ENCODE measurements around the gene TNS2. TPM values are rescaled to one million over a fixed set of nuclear protein-coding genes. Genes with fewer than 3 reads are reported as not detected.
A peak's percentile ranks its signal among the peaks of the same experiment; 100 is the strongest.

TNS2 gene
- total and polyA plus RNA-seq, 9 of the 15 experiments (the other 6 are each of a cell fraction or from before 2014, with no cell fraction given) = 0.28 to 3.1 (median 1.2) TPM; not detected in 1

DNA sequence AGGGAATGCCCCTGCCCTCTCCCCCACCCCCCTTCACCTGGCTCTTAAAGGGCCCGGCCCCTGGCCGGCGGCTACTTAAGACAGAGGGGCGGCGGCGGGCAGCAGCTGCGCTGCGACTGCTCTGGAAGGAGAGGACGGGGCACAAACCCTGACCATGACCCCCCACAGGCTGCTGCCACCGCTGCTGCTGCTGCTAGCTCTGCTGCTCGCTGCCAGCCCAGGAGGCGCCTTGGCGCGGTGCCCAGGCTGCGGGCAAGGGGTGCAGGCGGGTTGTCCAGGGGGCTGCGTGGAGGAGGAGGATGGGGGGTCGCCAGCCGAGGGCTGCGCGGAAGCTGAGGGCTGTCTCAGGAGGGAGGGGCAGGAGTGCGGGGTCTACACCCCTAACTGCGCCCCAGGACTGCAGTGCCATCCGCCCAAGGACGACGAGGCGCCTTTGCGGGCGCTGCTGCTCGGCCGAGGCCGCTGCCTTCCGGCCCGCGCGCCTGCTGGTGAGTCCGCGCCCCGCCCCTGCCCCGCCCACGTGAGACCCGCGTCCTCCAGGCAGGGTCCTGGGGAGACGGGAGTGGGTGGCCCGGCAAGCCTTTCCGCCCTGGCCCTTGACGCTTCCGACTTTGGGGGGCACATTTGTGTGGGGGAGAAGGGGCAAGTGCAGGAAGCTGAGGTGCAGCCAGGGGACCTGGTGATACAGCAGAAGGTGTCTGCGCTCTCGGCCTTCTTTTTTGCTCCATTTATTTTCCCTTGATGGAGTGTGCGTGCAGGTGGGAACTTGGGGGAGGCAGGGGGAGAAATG, 47.9 kb downstream of the TNS2 start, which contains the start of gene IGFBP6 (continued):
- TF ChIP-seq TAF1 (IDR thresholded peaks at IDR 0.05; ENCODE audit: control insufficient read depth, extremely low read depth, insufficient read depth, low read length, severe bottlenecking) = no peak
- TF ChIP-seq, protein P1, sequence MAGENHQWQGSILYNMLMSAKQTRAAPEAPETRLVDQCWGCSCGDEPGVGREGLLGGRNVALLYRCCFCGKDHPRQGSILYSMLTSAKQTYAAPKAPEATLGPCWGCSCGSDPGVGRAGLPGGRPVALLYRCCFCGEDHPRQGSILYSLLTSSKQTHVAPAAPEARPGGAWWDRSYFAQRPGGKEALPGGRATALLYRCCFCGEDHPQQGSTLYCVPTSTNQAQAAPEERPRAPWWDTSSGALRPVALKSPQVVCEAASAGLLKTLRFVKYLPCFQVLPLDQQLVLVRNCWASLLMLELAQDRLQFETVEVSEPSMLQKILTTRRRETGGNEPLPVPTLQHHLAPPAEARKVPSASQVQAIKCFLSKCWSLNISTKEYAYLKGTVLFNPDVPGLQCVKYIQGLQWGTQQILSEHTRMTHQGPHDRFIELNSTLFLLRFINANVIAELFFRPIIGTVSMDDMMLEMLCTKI (IDR thresholded peaks at IDR 0.05; ENCODE audit: partially characterized antibody) = no peak
- TF ChIP-seq, protein P2, sequence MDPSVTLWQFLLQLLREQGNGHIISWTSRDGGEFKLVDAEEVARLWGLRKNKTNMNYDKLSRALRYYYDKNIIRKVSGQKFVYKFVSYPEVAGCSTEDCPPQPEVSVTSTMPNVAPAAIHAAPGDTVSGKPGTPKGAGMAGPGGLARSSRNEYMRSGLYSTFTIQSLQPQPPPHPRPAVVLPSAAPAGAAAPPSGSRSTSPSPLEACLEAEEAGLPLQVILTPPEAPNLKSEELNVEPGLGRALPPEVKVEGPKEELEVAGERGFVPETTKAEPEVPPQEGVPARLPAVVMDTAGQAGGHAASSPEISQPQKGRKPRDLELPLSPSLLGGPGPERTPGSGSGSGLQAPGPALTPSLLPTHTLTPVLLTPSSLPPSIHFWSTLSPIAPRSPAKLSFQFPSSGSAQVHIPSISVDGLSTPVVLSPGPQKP (CRISPR knock-in tag; IDR thresholded peaks at IDR 0.05) = no peak
- no peak for TF ChIP-seq DIDO1 (tag; IDR thresholded peaks at IDR 0.05; ENCODE audit: low read depth)
- no peak for TF ChIP-seq RBM14 (IDR thresholded peaks at IDR 0.05; ENCODE audit: borderline replicate concordance, insufficient read depth, low read depth, low read length)
- TF ChIP-seq NFIX (CRISPR knock-in tag; IDR thresholded peaks at IDR 0.05; ENCODE audit: low read depth) = no peak
- TF ChIP-seq CEBPB (tag; IDR thresholded peaks at IDR 0.05) = no peak
- no peak for TF ChIP-seq TCF7L2 (IDR thresholded peaks at IDR 0.05; ENCODE audit: low read depth, low read length)
- TF ChIP-seq, protein P3, sequence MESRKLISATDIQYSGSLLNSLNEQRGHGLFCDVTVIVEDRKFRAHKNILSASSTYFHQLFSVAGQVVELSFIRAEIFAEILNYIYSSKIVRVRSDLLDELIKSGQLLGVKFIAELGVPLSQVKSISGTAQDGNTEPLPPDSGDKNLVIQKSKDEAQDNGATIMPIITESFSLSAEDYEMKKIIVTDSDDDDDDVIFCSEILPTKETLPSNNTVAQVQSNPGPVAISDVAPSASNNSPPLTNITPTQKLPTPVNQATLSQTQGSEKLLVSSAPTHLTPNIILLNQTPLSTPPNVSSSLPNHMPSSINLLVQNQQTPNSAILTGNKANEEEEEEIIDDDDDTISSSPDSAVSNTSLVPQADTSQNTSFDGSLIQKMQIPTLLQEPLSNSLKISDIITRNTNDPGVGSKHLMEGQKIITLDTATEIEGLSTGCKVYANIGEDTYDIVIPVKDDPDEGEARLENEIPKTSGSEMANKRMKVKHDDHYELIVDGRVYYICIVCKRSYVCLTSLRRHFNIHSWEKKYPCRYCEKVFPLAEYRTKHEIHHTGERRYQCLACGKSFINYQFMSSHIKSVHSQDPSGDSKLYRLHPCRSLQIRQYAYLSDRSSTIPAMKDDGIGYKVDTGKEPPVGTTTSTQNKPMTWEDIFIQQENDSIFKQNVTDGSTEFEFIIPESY (CRISPR knock-in tag; IDR thresholded peaks at IDR 0.05) = no peak
- TF ChIP-seq E2F3 (CRISPR knock-in tag; IDR thresholded peaks at IDR 0.05) = 0 out of 2 replicates have a peak, but pooled peaks have one; percentile 36
- TF ChIP-seq NFIC (IDR thresholded peaks at IDR 0.05) = peak; percentile 83
- no peak for TF ChIP-seq NFRKB (IDR thresholded peaks at IDR 0.05; ENCODE audit: low read depth)
- no peak for TF ChIP-seq PCBP2 (IDR thresholded peaks at IDR 0.05; ENCODE audit: low read depth, low read length, poor library complexity, severe bottlenecking)
- peak; percentile 31 for TF ChIP-seq KDM5B (IDR thresholded peaks at IDR 0.05; ENCODE audit: insufficient replicate concordance, low read depth, low read length)
- TF ChIP-seq ZNF766 (CRISPR knock-in tag; conservative IDR thresholded peaks at IDR 0.05) = no peak
- no peak for TF ChIP-seq FOXK1 (CRISPR knock-in tag; IDR thresholded peaks at IDR 0.05; ENCODE audit: borderline replicate concordance)
- no peak for TF ChIP-seq ARID2 (IDR thresholded peaks at IDR 0.05)
- TF ChIP-seq, protein P4, sequence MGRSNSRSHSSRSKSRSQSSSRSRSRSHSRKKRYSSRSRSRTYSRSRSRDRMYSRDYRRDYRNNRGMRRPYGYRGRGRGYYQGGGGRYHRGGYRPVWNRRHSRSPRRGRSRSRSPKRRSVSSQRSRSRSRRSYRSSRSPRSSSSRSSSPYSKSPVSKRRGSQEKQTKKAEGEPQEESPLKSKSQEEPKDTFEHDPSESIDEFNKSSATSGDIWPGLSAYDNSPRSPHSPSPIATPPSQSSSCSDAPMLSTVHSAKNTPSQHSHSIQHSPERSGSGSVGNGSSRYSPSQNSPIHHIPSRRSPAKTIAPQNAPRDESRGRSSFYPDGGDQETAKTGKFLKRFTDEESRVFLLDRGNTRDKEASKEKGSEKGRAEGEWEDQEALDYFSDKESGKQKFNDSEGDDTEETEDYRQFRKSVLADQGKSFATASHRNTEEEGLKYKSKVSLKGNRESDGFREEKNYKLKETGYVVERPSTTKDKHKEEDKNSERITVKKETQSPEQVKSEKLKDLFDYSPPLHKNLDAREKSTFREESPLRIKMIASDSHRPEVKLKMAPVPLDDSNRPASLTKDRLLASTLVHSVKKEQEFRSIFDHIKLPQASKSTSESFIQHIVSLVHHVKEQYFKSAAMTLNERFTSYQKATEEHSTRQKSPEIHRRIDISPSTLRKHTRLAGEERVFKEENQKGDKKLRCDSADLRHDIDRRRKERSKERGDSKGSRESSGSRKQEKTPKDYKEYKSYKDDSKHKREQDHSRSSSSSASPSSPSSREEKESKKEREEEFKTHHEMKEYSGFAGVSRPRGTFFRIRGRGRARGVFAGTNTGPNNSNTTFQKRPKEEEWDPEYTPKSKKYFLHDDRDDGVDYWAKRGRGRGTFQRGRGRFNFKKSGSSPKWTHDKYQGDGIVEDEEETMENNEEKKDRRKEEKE (IDR thresholded peaks at IDR 0.05; ENCODE audit: borderline replicate concordance in 1 of 2, control insufficient read depth in 1 of 2, low read depth in 2 of 2, low read length in 1 of 2) = no peak
- TF ChIP-seq BMI1 (IDR thresholded peaks at IDR 0.05; ENCODE audit: low read length) = no peak
- no peak for TF ChIP-seq ZEB2 (IDR thresholded peaks at IDR 0.05)
